ENCODE data around the gene PC.

DNA sequence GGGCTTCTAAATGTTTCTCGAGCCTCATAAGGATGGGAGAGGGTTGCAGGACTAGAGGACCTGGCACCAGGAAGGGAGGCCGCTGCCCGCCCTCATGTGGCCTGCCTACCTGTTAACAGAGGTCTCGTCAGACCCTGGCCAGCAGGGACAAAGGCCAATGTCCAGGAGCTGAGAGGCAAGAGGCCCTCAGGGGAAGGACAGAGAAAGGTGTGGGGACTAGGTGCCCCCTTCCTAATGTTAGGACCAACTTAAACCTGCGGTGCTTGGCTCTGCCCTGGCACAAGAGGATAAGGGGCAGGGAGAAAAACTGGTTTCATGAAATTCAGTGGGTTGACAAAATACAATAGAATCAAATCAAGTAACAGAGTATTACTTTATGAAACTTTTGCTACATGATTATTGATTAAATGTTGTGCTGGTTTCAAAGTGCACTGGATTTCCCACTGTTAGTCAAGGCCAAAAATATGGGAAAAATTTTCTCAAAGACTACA is 44.8 kb upstream of the PC start:
- TF ChIP-seq CTCF (IDR thresholded peaks at IDR 0.05) (no peak), POLR2A (IDR thresholded peaks at IDR 0.05) (no peak)

All from body of pancreas (tissue), 4 donors.